BE2C (cell line): ENCODE measurements around the gene RHD.

Experiments used
- DNase-seq: peaks from one replicate; pipeline ENCODE4 v3.0.0-alpha.2; 2020
- H3K27me3 ChIP-seq: fragments of 250-450 bp; sonication (Bioruptor Pico); 2 replicates; pipeline ENCODE4 v1.5.1; 2020; ENCODE audit warnings: mild to moderate bottlenecking
- H3K36me3 ChIP-seq: fragments of 250-450 bp; sonication (Bioruptor Pico); 2 replicates; pipeline ENCODE4 v1.5.1; 2020; ENCODE audit warnings: mild to moderate bottlenecking
- H3K4me1 ChIP-seq: fragments of 250-450 bp; sonication (Bioruptor Pico); 2 replicates; pipeline ENCODE4 v1.5.1; 2020
- H3K4me3 ChIP-seq: 2 replicates; pipeline ENCODE4 v1.5.1; 2011; ENCODE audit warnings: low read depth, low read length
- H3K9me3 ChIP-seq: fragments of 250-450 bp; sonication (Bioruptor Pico); 2 replicates; pipeline ENCODE4 v1.5.1; 2020
- CTCF ChIP-seq: IDR thresholded peaks from 2 replicates; pipeline ENCODE4 v1.5.1; 2012; ENCODE audit warnings: mild to moderate bottlenecking, low read depth, low read length

The RHD gene

GRCh38 chr1:25342846-25343245 lies 70.5 kb downstream of the RHD start:
- Histone ChIP-seq H3K9me3 (no peaks in the 10 kb centered on the region), H3K4me1 (no peaks in the 10 kb centered on the region), H3K27me3 (no peaks in the 10 kb centered on the region), H3K4me3 (no peak overlapping the region), H3K36me3 (no peaks in the 10 kb centered on the region)
- DNase-seq, result no peak
- TF ChIP-seq CTCF, result no peak

GRCh38 chr1:25343872-25344271 lies 71.6 kb downstream of the RHD start:
- no peak for TF ChIP-seq CTCF
- no peaks in the 10 kb centered on the region for H3K36me3 ChIP-seq
- H3K4me3 ChIP-seq, result no peak overlapping the region
- no peaks in the 10 kb centered on the region for H3K4me1 ChIP-seq
- no peaks in the 10 kb centered on the region for H3K9me3 ChIP-seq
- no peaks in the 10 kb centered on the region for H3K27me3 ChIP-seq
- no peak for DNase-seq

- Histone ChIP-seq H3K4me1 (no peaks in the 10 kb centered on the region), H3K27me3 (no peaks in the 10 kb centered on the region), H3K4me3 (no peak overlapping the region), H3K9me3 (no peaks in the 10 kb centered on the region), H3K36me3 (no peaks in the 10 kb centered on the region)
- no peak for DNase-seq
- TF ChIP-seq CTCF, result no peak
Observed at GRCh38 chr1:25347556-25347955, 75.2 kb downstream of the RHD start.

GRCh38 chr1:25349606-25350005 lies 77.3 kb downstream of the RHD start:
- Histone ChIP-seq H3K4me1 (no peaks in the 10 kb centered on the region), H3K4me3 (no peak overlapping the region), H3K27me3 (no peaks in the 10 kb centered on the region), H3K36me3 (no peaks in the 10 kb centered on the region), H3K9me3 (no peaks in the 10 kb centered on the region)
- TF ChIP-seq CTCF, result no peak
- DNase-seq, result no peak

- no peaks in the 10 kb centered on the region for H3K4me1 ChIP-seq
- H3K36me3 ChIP-seq, result no peaks in the 10 kb centered on the region
- TF ChIP-seq CTCF, result no peak
- no peaks in the 10 kb centered on the region for H3K9me3 ChIP-seq
- no peak overlapping the region for H3K4me3 ChIP-seq
- DNase-seq, result no peak
- no peaks in the 10 kb centered on the region for H3K27me3 ChIP-seq
Observed at GRCh38 chr1:25355841-25356395, 83.6 kb downstream of the RHD start.

- H3K9me3 ChIP-seq, result no peaks in the 10 kb centered on the region
- no peaks in the 10 kb centered on the region for H3K36me3 ChIP-seq
- no peak for TF ChIP-seq CTCF
- no peak overlapping the region for H3K4me3 ChIP-seq
- H3K27me3 ChIP-seq, result no peaks in the 10 kb centered on the region
- no peaks in the 10 kb centered on the region for H3K4me1 ChIP-seq
- no peak for DNase-seq
Observed at GRCh38 chr1:25356441-25356840, 84.1 kb downstream of the RHD start.
